AG04450 (cell line): ENCODE results near the gene ASPSCR1. TPM values are rescaled to one million over a fixed set of nuclear protein-coding genes. Genes with fewer than 3 reads are reported as not detected.
"Not testable (repeated sequence)": the region's sequence is repeated elsewhere in the genome, so short reads cannot be mapped to it uniquely, and the experiment has no call there.

ENCODE experiments used
- CTCF ChIA-PET: fragments of 300-600, 350-600 bp; formaldehyde crosslinking; extraction: SDS; loops from one replicate; lab custom pipeline; 2022; ENCODE audit warnings: antibody characterized with exemption, inconsistent platforms; lab: Charles Lee
- POLR2A ChIA-PET: fragments of 350-600 bp; formaldehyde crosslinking; extraction: SDS; loops from one replicate; lab custom pipeline; 2021; ENCODE audit warnings: antibody characterized with exemption, inconsistent platforms; lab: Yijun Ruan, JAX
- DNase-seq: peaks from one replicate; pipeline ENCODE4 v3.0.0-alpha.2; 2011; ENCODE audit warnings: low read depth, low spot score
- H3K27ac ChIP-seq: one replicate; pipeline ENCODE4 v1.5.1; 2012; ENCODE audit warnings: low read depth, low read length, control low read depth
- H3K27me3 ChIP-seq: one replicate; pipeline ENCODE4 v1.6.0; 2012; ENCODE audit warnings: low read length; ENCODE audit not compliant: control insufficient read depth, insufficient read depth
- H3K4me3 ChIP-seq: 2 replicates; pipeline ENCODE4 v1.5.1; 2011; ENCODE audit warnings: mild to moderate bottlenecking, low read depth, low read length, control low read depth
- H3K9me3 ChIP-seq: 2 replicates; pipeline ENCODE4 v1.5.1; 2012; ENCODE audit warnings: low read length; ENCODE audit not compliant: control insufficient read depth, insufficient read depth
- CTCF ChIP-seq: IDR thresholded peaks from 2 replicates; pipeline ENCODE4 v1.5.1; 2011; ENCODE audit warnings: low read depth, low read length, control low read depth, inconsistent platforms
- polyA plus RNA-seq: library from polyadenylated mRNA; depleted of rRNA; stranded (reverse); fragments of >200 nt; gene quantifications from 2 replicates; pipeline ENCODE4 v1.2.3, GENCODE V29; 2011

ASPSCR1 gene
- polyA plus RNA-seq, 1 experiment, result 7.1 TPM

- TF ChIP-seq CTCF, result no peak
- DNase-seq, result no peak
- POLR2A ChIA-PET, result no interaction called here
- peaks cover 4% of the 10 kb centered on the region; the same call in 1 of the 2 replicates for H3K9me3 ChIP-seq
- H3K4me3 ChIP-seq, result no peak overlapping the region
- no peaks in the 10 kb centered on the region for H3K27me3 ChIP-seq
- CTCF ChIA-PET, result no interaction called here
- no peak overlapping the region for H3K27ac ChIP-seq
These were observed 3.4 kb downstream of the ASPSCR1 start for GRCh38 chr17:81980707-81981343.

DNA sequence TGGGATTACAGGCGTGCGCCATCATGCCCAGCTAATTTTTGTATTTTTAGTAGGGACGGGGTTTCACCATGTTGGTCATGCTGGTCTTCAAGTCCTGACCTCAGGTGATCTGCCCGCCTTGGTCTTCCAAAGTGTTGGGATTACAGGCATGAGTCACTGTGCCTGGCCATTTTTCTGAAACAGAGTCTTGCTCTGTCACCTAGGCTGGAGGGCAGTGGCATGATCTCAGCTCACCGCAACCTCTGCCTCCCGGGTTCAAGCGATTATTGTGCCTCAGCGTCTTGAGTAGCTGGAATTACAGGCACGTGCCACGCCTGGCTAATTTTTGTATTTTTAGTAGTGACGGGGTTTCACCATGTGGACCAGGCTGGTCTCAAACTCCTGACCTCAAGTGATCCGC lies 4.1 kb downstream of the ASPSCR1 start:
- H3K4me3 ChIP-seq, H3K27me3 ChIP-seq, H3K27ac ChIP-seq, CTCF ChIA-PET, DNase-seq, H3K9me3 ChIP-seq, POLR2A ChIA-PET: not testable (repeated sequence)

- no peak for TF ChIP-seq CTCF
- no peaks in the 10 kb centered on the region for H3K27me3 ChIP-seq
- no peak overlapping the region for H3K27ac ChIP-seq
- POLR2A ChIA-PET, result no interaction called here
- H3K9me3 ChIP-seq, result no peaks in the 10 kb centered on the region; the same call in 1 of the 2 replicates
- CTCF ChIA-PET, result no interaction called here
- no peak for DNase-seq
- H3K4me3 ChIP-seq, result no peak overlapping the region
These were observed 5.7 kb downstream of the ASPSCR1 start for GRCh38 chr17:81983011-81983638.

DNA sequence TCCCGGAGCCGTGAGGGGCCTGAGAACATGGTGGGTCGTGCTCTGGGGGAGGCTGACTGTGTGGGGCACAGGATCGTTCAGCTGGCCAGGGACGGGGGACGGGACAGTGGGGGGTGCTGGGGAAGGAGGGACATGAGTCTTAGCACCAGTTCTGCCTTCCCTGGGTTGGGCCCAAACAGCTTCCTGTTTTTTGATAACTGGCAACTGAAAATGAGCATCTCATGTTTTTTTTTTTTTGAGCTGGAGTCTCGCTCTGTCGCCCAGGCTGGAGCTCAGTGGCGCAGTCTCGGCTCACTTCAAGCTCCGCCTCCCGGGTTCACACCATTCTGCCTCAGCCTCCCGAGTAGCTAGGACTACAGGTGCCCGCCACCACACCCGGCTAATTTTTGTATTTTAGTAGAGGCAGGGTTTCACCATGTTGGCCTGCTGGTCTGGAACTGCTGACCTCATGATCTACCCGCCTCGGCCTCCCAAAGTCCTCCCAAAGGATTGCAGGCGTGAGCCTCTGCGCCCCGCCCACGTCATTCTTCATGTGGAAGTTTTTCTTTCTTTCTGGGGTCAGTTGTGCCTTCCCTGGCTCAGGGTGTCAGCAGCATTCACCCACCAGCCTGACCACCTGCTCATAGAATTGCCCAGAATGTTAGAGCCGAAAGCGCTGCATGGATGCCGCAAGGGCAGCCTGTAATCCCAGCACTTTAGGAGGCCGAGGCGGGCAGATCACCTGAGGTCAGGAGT lies 6.4 kb downstream of the ASPSCR1 start:
- H3K27me3 ChIP-seq, result no peaks in the 10 kb centered on the region
- H3K4me3 ChIP-seq, result no peak overlapping the region
- ChIA-PET POLR2A (interaction anchor here (0.8 kb wide), 1 partner anchor 20 kb away, joined by 4 read pairs; no protein-coding TSS in a partner anchor), CTCF (no interaction called here)
- no peak for DNase-seq
- TF ChIP-seq CTCF, result no peak
- no peak overlapping the region for H3K27ac ChIP-seq
- H3K9me3 ChIP-seq, result no peaks in the 10 kb centered on the region; the same call in 1 of the 2 replicates

DNA sequence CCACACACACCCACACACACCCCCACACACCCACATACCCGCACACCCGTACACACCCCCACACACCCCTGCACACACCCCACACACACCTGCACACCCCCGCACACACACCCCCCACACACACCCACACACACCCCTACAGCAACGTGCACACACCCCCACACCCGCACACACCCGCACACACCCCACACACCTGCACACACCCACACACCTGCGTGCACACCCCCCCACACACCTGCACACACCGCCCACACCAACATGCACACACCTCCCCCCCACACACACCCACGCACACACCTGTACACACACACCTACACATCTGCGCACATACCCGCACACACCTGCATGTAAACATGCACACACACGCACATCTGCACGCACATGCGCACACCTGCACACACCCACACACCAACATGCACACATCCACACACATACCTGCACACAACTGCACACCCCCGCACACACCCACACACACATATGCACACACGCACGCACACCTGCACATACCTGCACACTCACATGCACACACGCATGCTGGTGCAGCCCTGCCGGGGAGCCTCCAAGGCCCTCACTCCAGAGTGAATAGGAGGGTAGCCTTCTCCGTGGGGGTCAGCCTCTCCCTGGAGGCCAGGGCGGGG lies 7.5 kb downstream of the ASPSCR1 start:
- CTCF ChIA-PET, result no interaction called here
- H3K9me3 ChIP-seq, result peaks cover 5% of the 10 kb centered on the region; the same call in 1 of the 2 replicates
- no peak for TF ChIP-seq CTCF
- no peak for DNase-seq
- H3K27me3 ChIP-seq, result no peaks in the 10 kb centered on the region
- POLR2A ChIA-PET, result no interaction called here
- H3K27ac ChIP-seq, result no peak overlapping the region
- H3K4me3 ChIP-seq, result no peak overlapping the region
